GM12865 (cell line): ENCODE measurements around the gene ZNF622.
A peak's percentile ranks its signal among the peaks of the same experiment; 100 is the strongest.

Experiments used
- DNase-seq: peaks from one replicate; pipeline ENCODE4 v3.0.0; 2010; ENCODE audit warnings: low read depth
- H3K4me3 ChIP-seq: 2 replicates; pipeline ENCODE4 v1.5.1; 2011; ENCODE audit warnings: mild to moderate bottlenecking, low read depth, low read length, control low read depth
- CTCF ChIP-seq: IDR thresholded peaks from 2 replicates; pipeline ENCODE4 v1.5.1; 2011; ENCODE audit warnings: low read length, control low read depth, low read depth, inconsistent platforms; ENCODE audit not compliant: insufficient read depth; ENCODE audit errors: missing control alignments

Gene ZNF622

GRCh38 chr5:16489322-16489791, 23.8 kb upstream of the ZNF622 start:
- no peak overlapping the region for H3K4me3 ChIP-seq
- peak; percentile 35 for TF ChIP-seq CTCF
- peak; percentile 26 for DNase-seq

DNA sequence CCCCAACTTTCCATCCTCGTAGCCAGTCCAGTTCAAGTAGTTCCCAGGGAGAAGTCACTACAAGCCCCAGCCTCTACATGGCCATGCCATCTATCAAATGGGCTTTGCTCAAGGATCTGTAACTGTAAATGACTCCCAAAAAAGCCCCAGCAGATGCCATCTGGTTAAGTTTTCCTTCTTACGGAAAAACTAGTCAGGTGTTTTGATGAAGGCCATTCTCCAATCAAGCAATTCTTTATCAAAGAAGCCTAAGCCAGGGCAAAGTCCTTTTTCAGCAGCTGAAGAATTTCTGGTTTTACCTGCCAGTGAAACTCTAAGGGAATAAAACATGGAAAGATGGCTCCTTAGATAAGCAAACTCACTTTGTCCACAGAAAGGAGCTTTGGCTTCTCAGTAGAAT, 21.9 kb upstream of the ZNF622 start:
- TF ChIP-seq CTCF: no peak
- no peak for DNase-seq
- H3K4me3 ChIP-seq: no peak overlapping the region

GRCh38 chr5:16486711-16487111, 21.1 kb upstream of the ZNF622 start:
- H3K4me3 ChIP-seq: no peak overlapping the region
- DNase-seq: no peak
- TF ChIP-seq CTCF: no peak

GRCh38 chr5:16485656-16486055, 20.1 kb upstream of the ZNF622 start:
- no peak overlapping the region for H3K4me3 ChIP-seq
- DNase-seq: no peak
- no peak for TF ChIP-seq CTCF

- DNase-seq: no peak
- no peak overlapping the region for H3K4me3 ChIP-seq
- TF ChIP-seq CTCF: no peak
Observed at GRCh38 chr5:16484081-16484480, 18.5 kb upstream of the ZNF622 start.

DNA sequence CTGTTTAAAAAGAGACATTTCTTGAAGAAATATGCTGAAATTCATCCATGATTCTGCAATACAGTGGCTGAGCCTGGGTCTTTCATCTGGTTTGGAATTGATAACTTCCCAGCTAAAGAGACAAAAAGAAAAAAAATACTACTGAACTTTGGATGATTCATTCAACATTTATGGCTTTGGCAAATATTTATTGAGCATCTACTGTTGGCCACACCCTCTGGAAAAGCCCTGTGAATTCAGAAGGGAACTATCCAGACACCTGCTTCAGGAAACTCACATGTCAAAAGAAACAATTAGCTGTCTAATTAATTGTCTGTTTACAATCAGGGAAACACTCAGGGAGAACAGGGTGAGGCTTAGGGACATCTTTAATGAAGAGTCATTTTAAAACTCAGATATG, 17.8 kb upstream of the ZNF622 start:
- H3K4me3 ChIP-seq: no peak overlapping the region
- no peak for DNase-seq
- no peak for TF ChIP-seq CTCF

DNA sequence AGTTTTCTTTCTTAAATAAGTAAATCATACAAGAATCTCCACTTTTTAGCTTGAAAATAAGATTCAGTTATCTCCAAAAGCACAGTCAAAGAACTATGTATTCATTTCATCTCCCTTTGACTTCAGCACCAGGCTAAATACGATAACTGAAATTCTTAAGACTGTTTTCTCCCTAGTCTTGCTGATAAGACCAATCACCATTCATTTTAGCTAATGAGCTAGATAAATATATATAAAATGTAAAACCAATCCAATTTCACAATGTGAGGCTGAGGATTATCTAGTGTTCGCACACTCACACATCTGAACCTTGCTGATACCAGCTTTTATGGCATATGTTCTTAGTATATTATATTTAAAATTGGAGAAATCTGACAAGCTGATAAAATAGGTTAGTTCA, 17.3 kb upstream of the ZNF622 start:
- DNase-seq: no peak
- H3K4me3 ChIP-seq: no peak overlapping the region
- TF ChIP-seq CTCF: no peak
